D341Med (cell line): ENCODE measurements around the gene FUNDC1.

ENCODE experiments used
- DNase-seq: peaks from one replicate; pipeline ENCODE4 v3.0.0; 2012; ENCODE audit warnings: low spot score

FUNDC1 gene

GRCh38 chrX:44480591-44480990, 62.1 kb downstream of the FUNDC1 start:
- no peak for DNase-seq

GRCh38 chrX:44474410-44474809, 68.2 kb downstream of the FUNDC1 start:
- DNase-seq, result no peak
